HG03175 (cell line): Measurements from ENCODE around the gene ANAPC5.

Experiments used
- ATAC-seq: cut with Tn5 transposase; IDR thresholded peaks from one replicate; pipeline ENCODE4 v1.9.1; 2021; ENCODE audit warnings: mild to moderate bottlenecking, moderate library complexity; ENCODE audit not compliant: unreplicated experiment

Gene ANAPC5

DNA sequence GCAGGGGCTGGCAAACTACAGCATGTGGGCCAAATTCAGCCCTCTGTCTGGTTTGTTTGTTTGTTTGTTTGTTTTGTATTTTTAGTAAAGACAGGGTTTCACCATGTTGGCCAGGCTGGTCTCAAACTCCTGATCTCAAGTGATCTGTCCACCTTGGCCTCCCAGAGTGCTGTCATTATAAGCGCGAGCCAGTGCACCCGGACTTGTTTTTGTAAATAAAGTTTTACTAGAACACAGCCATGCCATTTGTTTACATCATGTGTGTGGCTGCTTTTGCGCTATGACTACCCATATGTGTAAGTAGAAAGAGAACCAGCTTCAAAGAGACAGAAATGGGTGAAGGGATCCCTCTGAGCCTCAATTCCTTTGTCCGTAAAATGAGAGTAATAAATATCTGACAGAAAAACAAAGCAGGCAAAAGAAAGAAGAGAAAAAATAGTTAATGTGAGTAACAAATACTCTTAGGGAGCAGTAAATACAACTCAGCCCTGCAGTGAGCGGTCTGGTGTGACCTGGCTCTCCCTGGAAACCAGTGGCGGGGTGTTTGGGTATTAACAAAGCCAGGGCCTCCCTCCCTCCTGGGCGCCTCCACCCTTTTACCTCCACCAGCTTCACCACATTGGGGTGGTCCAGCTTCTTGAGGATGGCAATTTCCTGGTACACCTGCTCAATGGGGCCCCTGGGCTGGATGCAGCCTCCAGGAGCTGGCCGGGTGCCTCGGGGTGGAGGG, 88.8 kb downstream of the ANAPC5 start:
- no peak for ATAC-seq

DNA sequence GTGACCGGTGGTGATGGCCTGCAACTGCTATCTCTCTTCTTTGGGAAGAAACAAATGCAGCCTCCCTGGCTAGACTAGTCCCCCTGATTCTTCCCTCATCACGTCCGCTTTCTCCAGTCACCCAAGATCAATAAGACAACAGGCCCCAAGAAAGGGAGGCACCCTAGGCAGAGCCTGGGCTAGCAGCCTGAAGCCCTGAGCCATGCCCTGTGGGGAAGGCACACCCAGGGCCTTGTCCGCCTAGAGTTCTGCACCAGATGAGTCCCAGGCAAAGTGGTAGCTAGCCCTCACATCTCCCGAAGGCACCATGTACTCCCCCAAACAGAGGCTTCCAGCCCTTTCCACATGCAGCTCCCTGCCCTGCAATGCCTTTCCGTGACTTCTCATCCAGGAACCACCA, 90.8 kb downstream of the ANAPC5 start:
- no peak for ATAC-seq

DNA sequence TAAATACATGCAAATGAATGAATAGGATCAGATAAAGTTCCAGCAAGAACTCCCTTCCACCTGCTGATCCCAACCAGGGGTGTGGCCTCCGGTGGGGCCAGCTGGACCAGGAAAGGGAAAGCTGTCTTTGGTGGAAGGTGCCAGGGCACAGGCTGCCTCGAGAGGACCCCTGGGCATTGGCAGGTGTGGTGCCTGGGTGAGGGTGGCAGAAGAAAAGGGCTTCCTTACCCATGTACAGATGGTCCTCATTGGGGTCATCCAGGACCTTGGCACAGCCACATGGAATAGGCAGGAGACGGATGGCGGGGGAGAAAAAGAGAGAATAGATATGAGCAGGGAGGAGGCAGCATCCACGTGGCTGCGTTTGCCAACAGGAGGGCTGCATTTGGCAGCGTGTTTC, 92.1 kb downstream of the ANAPC5 start:
- ATAC-seq = no peak

DNA sequence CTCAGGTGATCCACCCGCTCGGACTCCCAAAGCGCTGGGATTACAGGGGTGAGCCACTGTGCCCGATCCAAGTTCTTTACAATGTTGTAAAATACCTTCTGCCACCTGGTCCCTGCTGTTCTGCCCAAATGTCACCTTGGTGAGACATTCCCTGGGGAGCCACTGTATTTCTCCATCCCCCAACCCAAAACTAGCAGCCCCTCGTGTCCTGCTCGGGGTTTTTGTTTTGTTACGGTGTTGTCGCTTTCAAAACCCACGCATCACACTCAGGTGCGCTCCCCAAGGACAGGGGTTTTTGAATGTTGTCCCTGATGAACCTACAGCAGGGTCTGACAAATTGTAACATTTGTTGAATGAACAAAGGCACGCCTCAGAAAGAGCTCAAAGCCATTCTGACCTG, 93.1 kb downstream of the ANAPC5 start:
- no peak for ATAC-seq
